ENCODE measurements around the gene MECR.
"Not testable (repeated sequence)": the region's sequence is repeated elsewhere in the genome, so short reads cannot be mapped to it uniquely, and the experiment has no call there.

MECR gene

GRCh38 chr1:29227511-29227910, 3.2 kb downstream of the MECR start:
- no peak for DNase-seq (ENCODE audit: low read depth, low spot score)
- POLR2A ChIA-PET = no interaction called here
- CTCF ChIA-PET = interaction anchor here (0.5 to 1.4 kb wide), 2 partner anchors 46 to 1481 kb away, joined by 3 read pairs; partner anchors contain the start of gene SRSF4

GRCh38 chr1:29225361-29225760, 5.4 kb downstream of the MECR start:
- no peak for TF ChIP-seq CTCF (IDR thresholded peaks at IDR 0.05; ENCODE audit: insufficient read depth, low read length, missing control alignments)
- H3K4me3 ChIP-seq (ENCODE audit: low read depth, low read length) = no peak overlapping the region
- ChIA-PET CTCF (interaction anchor here (1.4 kb wide), 1 partner anchor 348 kb away, joined by 3 read pairs; no protein-coding TSS in a partner anchor), POLR2A (no interaction called here)
- no peak for DNase-seq (ENCODE audit: low read depth, low spot score)

More at GRCh38 chr1:29227511-29227910, 3.2 kb downstream of the MECR start:
- no peak overlapping the region for H3K4me3 ChIP-seq (ENCODE audit: low read depth, low read length)
- TF ChIP-seq CTCF (IDR thresholded peaks at IDR 0.05; ENCODE audit: insufficient read depth, low read length, missing control alignments) = no peak

DNA sequence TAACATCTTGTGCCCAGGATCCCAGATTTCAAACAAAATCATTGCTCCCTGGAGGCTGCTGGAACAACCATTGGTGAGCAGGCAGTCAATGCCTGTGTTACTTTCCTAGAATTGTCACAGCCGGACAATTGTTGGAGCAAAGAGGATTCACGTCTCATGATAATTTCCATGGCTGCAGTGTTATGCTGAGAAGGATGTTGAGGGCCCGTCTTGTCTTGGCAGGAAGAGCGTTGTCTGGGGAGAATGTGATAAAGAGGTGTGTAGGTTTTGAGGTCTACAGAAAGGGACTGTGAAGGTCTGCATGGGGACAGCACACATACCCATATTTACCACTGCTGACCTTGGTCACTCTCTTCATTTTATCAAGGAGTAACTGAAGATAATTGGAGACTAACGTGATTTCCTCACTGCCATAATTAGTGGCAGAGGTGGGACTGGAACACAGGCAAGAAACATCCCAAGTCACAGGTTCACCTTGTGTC, 6.3 kb downstream of the MECR start:
- H3K4me3 ChIP-seq (ENCODE audit: low read depth, low read length) = no peak overlapping the region
- no peak for TF ChIP-seq CTCF (IDR thresholded peaks at IDR 0.05; ENCODE audit: insufficient read depth, low read length, missing control alignments)
- no peak for DNase-seq (ENCODE audit: low read depth, low spot score)
- ChIA-PET POLR2A (no interaction called here), CTCF (interaction anchor here (1.4 kb wide), 1 partner anchor 347 kb away, joined by 3 read pairs; no protein-coding TSS in a partner anchor)

GRCh38 chr1:29223521-29223920, 7.2 kb downstream of the MECR start:
- POLR2A ChIA-PET = no interaction called here
- no peak for TF ChIP-seq CTCF (IDR thresholded peaks at IDR 0.05; ENCODE audit: insufficient read depth, low read length, missing control alignments)
- no peak for DNase-seq (ENCODE audit: low read depth, low spot score)
- CTCF ChIA-PET = no interaction called here
- no peak overlapping the region for H3K4me3 ChIP-seq (ENCODE audit: low read depth, low read length)

DNA sequence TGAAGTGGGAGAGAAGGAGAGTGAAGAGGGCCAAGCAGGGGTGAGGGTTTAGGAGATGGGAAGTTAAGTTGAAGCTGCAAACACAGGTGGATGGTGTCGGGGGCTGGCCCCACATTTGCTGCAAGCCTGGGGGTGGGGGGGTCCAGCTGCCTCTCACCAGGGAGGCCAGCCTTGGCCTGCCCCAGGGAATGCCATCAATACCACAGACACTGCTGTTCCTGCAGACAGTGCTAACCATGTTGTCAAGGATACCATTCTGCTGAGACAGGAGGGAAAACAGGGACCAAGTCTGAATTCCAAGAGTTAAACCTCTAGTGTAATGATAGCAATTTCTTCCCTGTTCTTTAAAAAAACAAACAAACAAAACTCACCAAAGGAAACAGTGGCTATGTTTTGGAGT, 8.0 kb downstream of the MECR start:
- no peak overlapping the region for H3K4me3 ChIP-seq (ENCODE audit: low read depth, low read length)
- CTCF ChIA-PET = no interaction called here
- POLR2A ChIA-PET = no interaction called here
- TF ChIP-seq CTCF (IDR thresholded peaks at IDR 0.05; ENCODE audit: insufficient read depth, low read length, missing control alignments) = no peak
- DNase-seq (ENCODE audit: low read depth, low spot score) = no peak

GRCh38 chr1:29222260-29222659, 8.5 kb downstream of the MECR start:
- CTCF ChIA-PET = interaction anchor here (1.1 kb wide), 1 partner anchor 20 kb away, joined by 3 read pairs; no protein-coding TSS in a partner anchor
- POLR2A ChIA-PET; H3K4me3 ChIP-seq (ENCODE audit: low read depth, low read length); DNase-seq (ENCODE audit: low read depth, low spot score): not testable (repeated sequence)

DNA sequence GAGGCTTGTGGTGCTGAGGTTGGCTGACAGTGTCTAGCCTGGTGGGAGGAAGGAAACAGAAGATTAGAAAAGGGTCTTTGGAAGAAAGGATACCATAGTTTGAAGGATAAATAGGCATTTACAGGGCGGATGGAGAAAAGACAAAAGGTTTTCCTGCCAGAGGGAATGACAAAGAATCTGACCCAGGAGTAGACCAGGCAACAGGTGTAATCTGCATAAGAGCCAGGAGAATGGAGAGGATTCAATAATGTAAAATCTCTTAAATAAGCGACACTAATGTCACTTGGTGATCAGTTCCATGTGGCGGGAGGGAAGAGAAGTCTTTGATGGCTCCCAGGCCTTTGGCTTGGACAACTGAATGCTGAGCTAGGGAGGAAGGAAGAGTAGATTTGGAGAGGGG, 9.4 kb downstream of the MECR start:
- no peak for TF ChIP-seq CTCF (IDR thresholded peaks at IDR 0.05; ENCODE audit: insufficient read depth, low read length, missing control alignments)
- ChIA-PET CTCF (interaction anchor here (1.1 to 1.4 kb wide), 2 partner anchors 19 to 39 kb away, joined by 3 to 4 read pairs; partner anchors contain the start of gene SRSF4), POLR2A (no interaction called here)
- no peak for DNase-seq (ENCODE audit: low read depth, low spot score)
- no peak overlapping the region for H3K4me3 ChIP-seq (ENCODE audit: low read depth, low read length)

Measured in AG04449 (cell line).